Osteoblast (primary cell): ENCODE measurements around the gene SAMD7. TPM values are rescaled to one million over a fixed set of nuclear protein-coding genes. Genes with fewer than 3 reads are reported as not detected.

Source experiments
- DNase-seq: peaks from one replicate; pipeline ENCODE4 v3.0.0; 2011; ENCODE audit warnings: low spot score, mixed read lengths; ENCODE audit not compliant: insufficient read length; ENCODE audit errors: missing footprints
- H2AFZ ChIP-seq: 2 replicates; pipeline ENCODE4 v1.6.0; 2011; ENCODE audit warnings: mild to moderate bottlenecking, low read length
- H3K27ac ChIP-seq: 2 replicates; pipeline ENCODE4 v1.5.1; 2011; ENCODE audit warnings: mild to moderate bottlenecking, low read depth, low read length, moderate library complexity
- H3K27me3 ChIP-seq: 2 replicates; pipeline ENCODE4 v1.6.0; 2012; ENCODE audit warnings: mild to moderate bottlenecking, control low read depth, inconsistent platforms, low read length, moderate library complexity; ENCODE audit not compliant: insufficient read depth
- H3K36me3 ChIP-seq: 2 replicates; pipeline ENCODE4 v1.5.1; 2011; ENCODE audit warnings: mild to moderate bottlenecking, low read length, control low read depth, moderate library complexity; ENCODE audit not compliant: insufficient read depth
- H3K4me1 ChIP-seq: 2 replicates; pipeline ENCODE4 v1.5.1; 2011; ENCODE audit warnings: mild to moderate bottlenecking, low read length, control low read depth, moderate library complexity; ENCODE audit not compliant: insufficient read depth
- H3K4me2 ChIP-seq: 2 replicates; pipeline ENCODE4 v1.6.0; 2011; ENCODE audit warnings: mild to moderate bottlenecking, low read length; ENCODE audit not compliant: insufficient read depth
- H3K4me3 ChIP-seq: fragments of 200-600 bp; sonication (generic); 3 replicates; pipeline ENCODE4 v1.5.1; 2012; ENCODE audit warnings: mild to moderate bottlenecking, low read length, inconsistent platforms; ENCODE audit not compliant: insufficient read depth
- H3K79me2 ChIP-seq: 2 replicates; pipeline ENCODE4 v1.6.0; 2012; ENCODE audit warnings: mild to moderate bottlenecking, low read length, control low read depth, inconsistent platforms; ENCODE audit not compliant: insufficient read depth
- H3K9me3 ChIP-seq: 2 replicates; pipeline ENCODE4 v1.5.1; 2011; ENCODE audit warnings: low read depth, low read length, control low read depth
- H4K20me1 ChIP-seq: 2 replicates; pipeline ENCODE4 v1.6.0; 2012; ENCODE audit warnings: mild to moderate bottlenecking, low read length, control low read depth; ENCODE audit not compliant: insufficient read depth
- CTCF ChIP-seq: IDR thresholded peaks from 2 replicates; pipeline ENCODE4 v1.5.1; 2011; ENCODE audit warnings: mild to moderate bottlenecking, low read depth, low read length, moderate library complexity; ENCODE audit errors: extremely low read depth
- total RNA-seq: library from RNA; depleted of rRNA; stranded (reverse); fragments of >200 nt; gene quantifications from 2 replicates; pipeline ENCODE4 v1.2.3, GENCODE V29; 2012

The SAMD7 gene
- total RNA-seq: not detected in 2 replicates

- Histone ChIP-seq H3K4me3 (no peak within 1 kb of the TSS), H3K27me3 (no peaks in the 10 kb centered on the region), H4K20me1 (no peaks in the 10 kb centered on the region), H3K4me2 (no peak within 1 kb of the TSS), H3K4me1 (no peaks in the 10 kb centered on the region), H2AFZ (no peak within 1 kb of the TSS), H3K36me3 (no peaks in the 10 kb centered on the region), H3K27ac (no peak within 1 kb of the TSS), H3K79me2 (no peaks in the 10 kb centered on the region), H3K9me3 (no peaks in the 10 kb centered on the region)
- TF ChIP-seq CTCF: no peak
- DNase-seq: no peak
These were observed at the start of gene SAMD7 for GRCh38 chr3:169911272-169911671. TSS of gene SAMD7 (plus strand) at chr3:169911572. CDS start at chr3:169919499, 7,927 bp downstream.

GRCh38 chr3:169861871-169862270, 49.5 kb upstream of the SAMD7 start:
- Histone ChIP-seq H3K27me3 (peaks cover 7% of the 10 kb centered on the region), H3K4me3 (no peak overlapping the region), H3K79me2 (no peaks in the 10 kb centered on the region), H3K4me2 (no peak overlapping the region), H3K4me1 (no peaks in the 10 kb centered on the region), H2AFZ (no peak overlapping the region), H3K36me3 (no peaks in the 10 kb centered on the region), H3K9me3 (no peaks in the 10 kb centered on the region), H3K27ac (no peak overlapping the region), H4K20me1 (no peaks in the 10 kb centered on the region)
- TF ChIP-seq CTCF: no peak
- DNase-seq: no peak

GRCh38 chr3:169863458-169863899, 47.9 kb upstream of the SAMD7 start:
- Histone ChIP-seq H3K27me3 (peaks cover 5% of the 10 kb centered on the region), H3K4me1 (no peaks in the 10 kb centered on the region), H2AFZ (no peak overlapping the region), H3K4me2 (no peak overlapping the region), H3K27ac (no peak overlapping the region), H4K20me1 (no peaks in the 10 kb centered on the region), H3K4me3 (no peak overlapping the region), H3K9me3 (no peaks in the 10 kb centered on the region), H3K79me2 (no peaks in the 10 kb centered on the region), H3K36me3 (no peaks in the 10 kb centered on the region)
- no peak for DNase-seq
- TF ChIP-seq CTCF: peak; percentile 94

- Histone ChIP-seq H3K27me3 (peaks cover 5% of the 10 kb centered on the region), H3K27ac (no peak overlapping the region), H3K4me2 (no peak overlapping the region), H3K9me3 (no peaks in the 10 kb centered on the region), H4K20me1 (no peaks in the 10 kb centered on the region), H3K36me3 (no peaks in the 10 kb centered on the region), H3K4me3 (no peak overlapping the region), H3K4me1 (no peaks in the 10 kb centered on the region), H3K79me2 (no peaks in the 10 kb centered on the region), H2AFZ (no peak overlapping the region)
- no peak for DNase-seq
- no peak for TF ChIP-seq CTCF
These were observed 47.1 kb upstream of the SAMD7 start for GRCh38 chr3:169864270-169864669.
